GM23338 (cell line): ENCODE measurements around the gene CBS. TPM values are rescaled to one million over a fixed set of nuclear protein-coding genes. Genes with fewer than 3 reads are reported as not detected.
A peak's percentile ranks its signal among the peaks of the same experiment; 100 is the strongest.

Experiments used
- ATAC-seq: fragments of 200-7000 bp; cut with Tn5 transposase; 3 replicates; pipeline ENCODE4 v1.9.1; 2020
- DNase-seq: peaks from one replicate; pipeline ENCODE4 v3.0.0-alpha.2; 2015; ENCODE audit warnings: low spot score
- H2AFZ ChIP-seq: fragments of 200-600 bp; sonication (generic); 2 replicates; pipeline ENCODE4 v1.8.0; 2016; ENCODE audit warnings: antibody characterized with exemption, mild to moderate bottlenecking, moderate library complexity
- H3F3A ChIP-seq: fragments of 200-600 bp; sonication (generic); replicated peaks from 2 replicates; pipeline ENCODE4 v1.8.0; 2017; ENCODE audit warnings: antibody characterized with exemption, mixed run types, low read depth
- H3K27ac ChIP-seq: fragments of 200-600 bp; sonication (generic); 2 replicates; pipeline ENCODE4 v1.6.1; 2016; ENCODE audit warnings: low read depth
- H3K27me3 ChIP-seq: fragments of 200-600 bp; sonication (generic); 2 replicates; pipeline ENCODE4 v1.8.0; 2016; ENCODE audit warnings: mild to moderate bottlenecking, mixed run types, moderate library complexity; ENCODE audit not compliant: insufficient read depth
- H3K36me3 ChIP-seq: fragments of 200-600 bp; sonication (generic); 2 replicates; pipeline ENCODE4 v1.8.0; 2016; ENCODE audit warnings: mild to moderate bottlenecking; ENCODE audit not compliant: insufficient read depth
- H3K4me1 ChIP-seq: fragments of 200-600 bp; sonication (generic); 2 replicates; pipeline ENCODE4 v1.8.0; 2016; ENCODE audit warnings: mild to moderate bottlenecking, moderate library complexity; ENCODE audit not compliant: insufficient read depth
- H3K4me2 ChIP-seq: fragments of 200-600 bp; sonication (generic); 2 replicates; pipeline ENCODE4 v1.7.1; 2017; ENCODE audit warnings: mixed run types
- H3K4me3 ChIP-seq: fragments of 200-600 bp; sonication (generic); 2 replicates; pipeline ENCODE4 v1.6.1; 2016; ENCODE audit warnings: mixed run types
- H3K79me2 ChIP-seq: fragments of 200-600 bp; sonication (generic); replicated peaks from 2 replicates; pipeline ENCODE4 v1.8.0; 2017; ENCODE audit warnings: mild to moderate bottlenecking; ENCODE audit not compliant: insufficient read depth
- H3K9me2 ChIP-seq: fragments of 200-600 bp; sonication (generic); 2 replicates; pipeline ENCODE4 v1.8.0; 2017; ENCODE audit not compliant: insufficient read depth
- H4K20me1 ChIP-seq: fragments of 200-600 bp; sonication (generic); replicated peaks from 2 replicates; pipeline ENCODE4 v1.8.0; 2017; ENCODE audit warnings: mild to moderate bottlenecking; ENCODE audit not compliant: insufficient read depth
- H3K27ac Mint-ChIP-seq: 2 replicates; pipeline ENCODE4 v1.8.0; 2020; ENCODE audit warnings: inconsistent platforms, mild to moderate bottlenecking, moderate library complexity, mixed read lengths
- H3K27me3 Mint-ChIP-seq: 3 replicates; pipeline ENCODE4 v1.8.0; 2022; ENCODE audit warnings: low read depth, mild to moderate bottlenecking, moderate library complexity, mixed read lengths, inconsistent platforms; ENCODE audit not compliant: insufficient read depth, poor library complexity
- H3K36me3 Mint-ChIP-seq: 3 replicates; pipeline ENCODE4 v1.8.0; 2021; ENCODE audit warnings: low read depth, mild to moderate bottlenecking, inconsistent platforms, moderate library complexity, mixed read lengths
- H3K4me1 Mint-ChIP-seq: 3 replicates; pipeline ENCODE4 v1.8.0; 2020; ENCODE audit warnings: mild to moderate bottlenecking, inconsistent platforms, mixed read lengths
- H3K4me3 Mint-ChIP-seq: 3 replicates; pipeline ENCODE4 v1.8.0; 2021; ENCODE audit warnings: moderate library complexity, mild to moderate bottlenecking, inconsistent platforms, mixed read lengths
- H3K9me3 Mint-ChIP-seq: 3 replicates; pipeline ENCODE4 v1.8.0; 2020; ENCODE audit warnings: moderate library complexity, mild to moderate bottlenecking, inconsistent platforms, mixed read lengths
- CREB1 ChIP-seq: fragments of 250-450 bp; sonication (Bioruptor Pico); IDR thresholded peaks from 2 replicates; pipeline ENCODE4 v1.5.0; 2020; ENCODE audit warnings: low read depth, mild to moderate bottlenecking, moderate library complexity
- EZH2 ChIP-seq: fragments of 200-600 bp; sonication (generic); IDR thresholded peaks from one replicate; pipeline ENCODE4 v1.8.0; 2017; ENCODE audit warnings: antibody characterized with exemption, mild to moderate bottlenecking, low read depth; ENCODE audit not compliant: unreplicated experiment
- EZH2phosphoT487 ChIP-seq: fragments of 200-600 bp; sonication (generic); IDR thresholded peaks from one replicate; pipeline ENCODE4 v1.8.1; 2018; ENCODE audit warnings: antibody characterized with exemption; ENCODE audit not compliant: unreplicated experiment
- JUNB ChIP-seq: IDR thresholded peaks from one replicate; pipeline ENCODE4 v1.6.1; 2016; ENCODE audit warnings: antibody characterized with exemption; ENCODE audit not compliant: unreplicated experiment
- NANOG ChIP-seq: IDR thresholded peaks from 2 replicates; pipeline ENCODE4 v1.6.1; 2016; ENCODE audit warnings: antibody characterized with exemption, borderline replicate concordance
- POLR2AphosphoS5 ChIP-seq: IDR thresholded peaks from 2 replicates; pipeline ENCODE4 v1.6.1; 2016; ENCODE audit warnings: antibody characterized with exemption, low read depth
- STAT1 ChIP-seq: IDR thresholded peaks from one replicate; pipeline ENCODE4 v1.6.1; 2016; ENCODE audit warnings: antibody characterized with exemption; ENCODE audit not compliant: unreplicated experiment
- ZNF331 ChIP-seq: fragments of 250-450 bp; sonication (Bioruptor Pico); IDR thresholded peaks from 2 replicates; pipeline ENCODE4 v1.5.0; 2020; ENCODE audit warnings: low read depth, mild to moderate bottlenecking, moderate library complexity
- polyA plus RNA-seq: library from polyadenylated mRNA; unstranded; fragments of >200 nt; fragmentation: Nextera tagmentation; extraction: Ambion mirVana; gene quantifications from 2 replicates; pipeline ENCODE4 v1.2.1, GENCODE V29; 2016
- total RNA-seq: library from RNA; depleted of rRNA; stranded (reverse); fragments of >200 nt; shearing (Covaris generic); gene quantifications from 2 replicates; pipeline ENCODE4 v1.2.3, GENCODE V29; 2014
- TF ChIP-seq, protein P1 (sequence below): IDR thresholded peaks from 2 replicates; pipeline ENCODE4 v1.6.1; 2016; ENCODE audit warnings: antibody characterized with exemption
- TF ChIP-seq, protein P2 (sequence below): IDR thresholded peaks from one replicate; pipeline ENCODE4 v1.6.1; 2018; ENCODE audit warnings: antibody characterized with exemption; ENCODE audit not compliant: unreplicated experiment

CBS gene
- total and polyA plus RNA-seq, 2 experiments from 2014 or later, result 421 to 861 TPM

DNA sequence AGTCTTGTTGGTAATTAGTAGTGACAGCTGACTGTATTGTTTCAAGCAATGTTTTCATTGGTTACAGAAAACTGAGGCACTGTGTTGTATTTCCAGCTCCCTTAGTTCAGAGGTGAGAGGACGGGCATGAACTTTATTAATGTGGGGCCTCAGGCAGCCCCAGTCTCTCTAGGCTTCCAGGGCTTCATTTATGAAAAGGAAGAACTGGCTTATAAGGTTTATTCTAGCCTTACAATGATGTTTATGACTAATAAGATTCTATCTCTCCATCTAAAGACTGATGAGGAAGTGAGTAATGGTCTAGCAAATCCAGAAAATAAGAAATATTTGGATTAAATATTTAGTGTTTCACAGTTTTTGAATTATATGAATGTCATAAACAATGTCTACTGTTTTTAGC is 41.5 kb downstream of the CBS start:
- Histone ChIP-seq H3K4me3 (no peak overlapping the region), H3K79me2 (no peaks in the 10 kb centered on the region), H3K4me1 (no peaks in the 10 kb centered on the region), H3F3A (0 out of 2 replicates have a peak, but pooled peaks cover 4% of the 10 kb centered on the region), H3K4me2 (no peak overlapping the region), H2AFZ (no peak overlapping the region), H3K27ac (no peak overlapping the region), H3K36me3 (no peaks in the 10 kb centered on the region; the same call in none of the 2 replicates), H3K27me3 (no peaks in the 10 kb centered on the region), H3K9me2 (no peaks in the 10 kb centered on the region), H4K20me1 (no peaks in the 10 kb centered on the region)
- peaks cover 6% of the 10 kb centered on the region for H3K27me3 Mint-ChIP-seq
- no peak overlapping the region for H3K4me3 Mint-ChIP-seq
- no peak overlapping the region for H3K27ac Mint-ChIP-seq
- peaks cover 33% of the 10 kb centered on the region for H3K36me3 Mint-ChIP-seq
- H3K4me1 Mint-ChIP-seq, result no peaks in the 10 kb centered on the region
- TF ChIP-seq JUNB, result no peak
- no peak for TF ChIP-seq STAT1
- TF ChIP-seq EZH2, result no peak
- TF ChIP-seq, protein P1, sequence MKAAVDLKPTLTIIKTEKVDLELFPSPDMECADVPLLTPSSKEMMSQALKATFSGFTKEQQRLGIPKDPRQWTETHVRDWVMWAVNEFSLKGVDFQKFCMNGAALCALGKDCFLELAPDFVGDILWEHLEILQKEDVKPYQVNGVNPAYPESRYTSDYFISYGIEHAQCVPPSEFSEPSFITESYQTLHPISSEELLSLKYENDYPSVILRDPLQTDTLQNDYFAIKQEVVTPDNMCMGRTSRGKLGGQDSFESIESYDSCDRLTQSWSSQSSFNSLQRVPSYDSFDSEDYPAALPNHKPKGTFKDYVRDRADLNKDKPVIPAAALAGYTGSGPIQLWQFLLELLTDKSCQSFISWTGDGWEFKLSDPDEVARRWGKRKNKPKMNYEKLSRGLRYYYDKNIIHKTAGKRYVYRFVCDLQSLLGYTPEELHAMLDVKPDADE, result no peak
- no peaks in the 10 kb centered on the region for H3K9me3 Mint-ChIP-seq
- DNase-seq, result no peak
- ATAC-seq, result no peak

DNA sequence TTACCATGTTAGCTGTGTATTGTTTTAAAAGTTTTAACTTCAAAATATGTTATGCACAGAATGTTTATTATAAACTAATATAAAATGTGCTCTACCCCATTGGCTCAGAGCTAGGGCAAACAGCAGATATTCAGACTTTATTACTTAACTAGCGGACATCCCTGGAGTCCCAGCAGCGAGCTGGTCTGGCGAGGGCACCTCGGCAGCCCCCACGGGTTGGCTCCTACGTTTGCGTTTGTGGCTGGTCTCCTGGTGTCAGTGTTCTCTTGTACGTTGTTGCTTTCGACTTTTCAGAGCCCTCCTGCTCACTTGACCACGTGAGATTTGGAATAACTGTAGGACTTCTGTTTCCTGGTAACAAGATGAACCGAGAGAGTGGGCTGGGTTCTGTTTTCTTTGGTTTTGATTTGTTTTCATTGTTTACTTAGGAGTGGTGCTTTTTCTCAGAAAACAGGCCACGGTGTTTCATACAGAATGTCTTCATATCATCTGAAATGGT is 44.5 kb downstream of the CBS start:
- Histone ChIP-seq H3K9me2 (no peaks in the 10 kb centered on the region), H2AFZ (no peak overlapping the region), H3K36me3 (peaks cover 3% of the 10 kb centered on the region)
- TF ChIP-seq ZNF331 (CRISPR knock-in tag) (no peak), STAT1 (no peak), EZH2phosphoT487 (no peak), CREB1 (CRISPR knock-in tag) (no peak), NANOG (no peak), JUNB (no peak), POLR2AphosphoS5 (no peak)
- TF ChIP-seq, protein P1, result no peak
- TF ChIP-seq, protein P2, sequence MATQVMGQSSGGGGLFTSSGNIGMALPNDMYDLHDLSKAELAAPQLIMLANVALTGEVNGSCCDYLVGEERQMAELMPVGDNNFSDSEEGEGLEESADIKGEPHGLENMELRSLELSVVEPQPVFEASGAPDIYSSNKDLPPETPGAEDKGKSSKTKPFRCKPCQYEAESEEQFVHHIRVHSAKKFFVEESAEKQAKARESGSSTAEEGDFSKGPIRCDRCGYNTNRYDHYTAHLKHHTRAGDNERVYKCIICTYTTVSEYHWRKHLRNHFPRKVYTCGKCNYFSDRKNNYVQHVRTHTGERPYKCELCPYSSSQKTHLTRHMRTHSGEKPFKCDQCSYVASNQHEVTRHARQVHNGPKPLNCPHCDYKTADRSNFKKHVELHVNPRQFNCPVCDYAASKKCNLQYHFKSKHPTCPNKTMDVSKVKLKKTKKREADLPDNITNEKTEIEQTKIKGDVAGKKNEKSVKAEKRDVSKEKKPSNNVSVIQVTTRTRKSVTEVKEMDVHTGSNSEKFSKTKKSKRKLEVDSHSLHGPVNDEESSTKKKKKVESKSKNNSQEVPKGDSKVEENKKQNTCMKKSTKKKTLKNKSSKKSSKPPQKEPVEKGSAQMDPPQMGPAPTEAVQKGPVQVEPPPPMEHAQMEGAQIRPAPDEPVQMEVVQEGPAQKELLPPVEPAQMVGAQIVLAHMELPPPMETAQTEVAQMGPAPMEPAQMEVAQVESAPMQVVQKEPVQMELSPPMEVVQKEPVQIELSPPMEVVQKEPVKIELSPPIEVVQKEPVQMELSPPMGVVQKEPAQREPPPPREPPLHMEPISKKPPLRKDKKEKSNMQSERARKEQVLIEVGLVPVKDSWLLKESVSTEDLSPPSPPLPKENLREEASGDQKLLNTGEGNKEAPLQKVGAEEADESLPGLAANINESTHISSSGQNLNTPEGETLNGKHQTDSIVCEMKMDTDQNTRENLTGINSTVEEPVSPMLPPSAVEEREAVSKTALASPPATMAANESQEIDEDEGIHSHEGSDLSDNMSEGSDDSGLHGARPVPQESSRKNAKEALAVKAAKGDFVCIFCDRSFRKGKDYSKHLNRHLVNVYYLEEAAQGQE, result no peak

More for the DNA sequence above, 44.5 kb downstream of the CBS start:
- peaks cover 53% of the 10 kb centered on the region for H3K36me3 Mint-ChIP-seq
- H3F3A ChIP-seq, result 0 out of 2 replicates have a peak, but pooled peaks cover 11% of the 10 kb centered on the region
- H3K27me3 ChIP-seq, result no peaks in the 10 kb centered on the region
- H3K27ac ChIP-seq, result peak overlapping the region; percentile 33; the same call in 1 of the 2 replicates
- no peaks in the 10 kb centered on the region for H3K4me1 Mint-ChIP-seq
- no peak overlapping the region for H3K4me3 ChIP-seq
- H3K9me3 Mint-ChIP-seq, result no peaks in the 10 kb centered on the region
- ATAC-seq (no peak), DNase-seq (no peak)
- no peaks in the 10 kb centered on the region for H4K20me1 ChIP-seq
- H3K4me1 ChIP-seq, result no peaks in the 10 kb centered on the region
- peak overlapping the region; percentile 70; the same call in 1 of the 2 replicates for H3K27ac Mint-ChIP-seq
- no peak overlapping the region for H3K4me3 Mint-ChIP-seq
- no peak overlapping the region for H3K4me2 ChIP-seq
- H3K27me3 Mint-ChIP-seq, result peaks cover 4% of the 10 kb centered on the region
- H3K79me2 ChIP-seq, result no peaks in the 10 kb centered on the region
